Esophagus squamous epithelium (tissue), 5 donors: Measurements from ENCODE around the gene OR10P1. TPM values are rescaled to one million over a fixed set of nuclear protein-coding genes. Genes with fewer than 3 reads are reported as not detected.

Source experiments
- DNase-seq: peaks from one replicate; lab custom pipeline; 2025; lab: John Stamatoyannopoulos, UW
- H3K27ac ChIP-seq, 4 donors: fragments of 200-600 bp; sonication (generic); one replicate each; pipeline ENCODE4 v1.5.1; 2016 to 2019; ENCODE audit warnings: mild to moderate bottlenecking in 1 of 4
- H3K27me3 ChIP-seq, 4 donors: fragments of 200-600 bp; sonication (generic); 1 replicate in 3 of 4; 2 replicates in 1 of 4; pipeline versions ENCODE4 v1.5.1 to v1.6.0; 2017 to 2021; ENCODE audit warnings: antibody characterized with exemption in 1 of 4
- H3K36me3 ChIP-seq, 3 donors: fragments of 200-600 bp; sonication (generic); one replicate each; pipeline ENCODE4 v1.5.1; 2016 to 2019
- H3K4me1 ChIP-seq, 3 donors: fragments of 200-600 bp; sonication (generic); one replicate each; pipeline ENCODE4 v1.5.1; 2017 to 2019
- H3K4me3 ChIP-seq, 4 donors: fragments of 200-600 bp; sonication (generic); 1 replicate in 3 of 4; 2 replicates in 1 of 4; pipeline ENCODE4 v1.5.1; 2016 to 2019; ENCODE audit warnings: mild to moderate bottlenecking in 2 of 4, moderate library complexity in 1 of 4
- H3K9me3 ChIP-seq, 3 donors: fragments of 200-600 bp; sonication (generic); one replicate each; pipeline ENCODE4 v1.5.1; 2016 to 2019
- POLR2A ChIP-seq, 4 donors: fragments of 450-650 bp; IDR thresholded peaks; one replicate each; pipeline ENCODE4 v1.6.1; 2017; ENCODE audit warnings: antibody characterized with exemption in 4 of 4, mild to moderate bottlenecking in 4 of 4, moderate library complexity in 3 of 4
- WGBS, 2 donors: methylation state at CpG; one replicate each; pipeline ENCODE4 v1.1.5; 2018; 5-methylcytosine and 5-hydroxymethylcytosine counted together
- intact Hi-C: fragments of 100-400 bp; cut with DNase I; formaldehyde crosslinking; loops from one replicate; pipeline ENCODE4 v1.15.0; 2022
- total RNA-seq, 4 donors: library from RNA; depleted of rRNA; stranded (reverse); fragments of >200 nt; gene quantifications; one replicate each; pipeline ENCODE4 v1.1.0, GENCODE V29; 2016
- TF ChIP-seq, protein P1 (sequence below), 6 experiments: fragments of 450-650 bp in 4 of 6; fragments of 200-600 bp in 2 of 6; sonication (generic) in 2 of 6; IDR thresholded peaks; one replicate each; pipeline ENCODE4 v1.5.1; 2016 to 2019; ENCODE audit warnings: antibody characterized with exemption in 6 of 6, mild to moderate bottlenecking in 4 of 6, moderate library complexity in 4 of 6
- donor health status: DM: yes; HTN: yes; CAD: no.

OR10P1 gene
- total RNA-seq, 4 donors from 2014 or later: not detected

DNA sequence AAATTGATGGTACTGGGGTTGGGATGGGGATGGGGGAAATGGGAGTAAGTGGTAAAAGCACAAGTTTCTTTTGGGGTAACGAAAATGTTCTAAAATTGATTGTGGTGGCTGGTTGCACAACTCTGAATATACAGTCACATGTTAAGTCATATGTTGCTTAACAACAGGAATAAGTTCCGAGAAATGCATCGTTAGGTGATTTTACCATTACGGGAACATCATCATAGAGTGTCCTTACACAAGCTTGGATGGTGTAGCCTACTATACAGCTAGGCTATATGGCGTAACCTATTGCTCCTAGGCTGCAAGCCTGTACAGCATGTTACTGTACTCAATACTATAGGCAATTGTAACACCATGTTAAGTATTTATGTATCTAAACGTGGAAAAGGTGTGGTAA, 40.0 kb downstream of the OR10P1 start:
- H3K27ac ChIP-seq: no peak overlapping the region
- peaks cover 6 to 8% (median 7%) of the 10 kb centered on the region in 3 donors for H3K4me1 ChIP-seq
- H3K4me3 ChIP-seq: no peak overlapping the region
- intact Hi-C loops: no loop called here
- peaks cover 0 to 6% (median 0%) of the 10 kb centered on the region in 4 donors for H3K27me3 ChIP-seq
- TF ChIP-seq, protein P1, sequence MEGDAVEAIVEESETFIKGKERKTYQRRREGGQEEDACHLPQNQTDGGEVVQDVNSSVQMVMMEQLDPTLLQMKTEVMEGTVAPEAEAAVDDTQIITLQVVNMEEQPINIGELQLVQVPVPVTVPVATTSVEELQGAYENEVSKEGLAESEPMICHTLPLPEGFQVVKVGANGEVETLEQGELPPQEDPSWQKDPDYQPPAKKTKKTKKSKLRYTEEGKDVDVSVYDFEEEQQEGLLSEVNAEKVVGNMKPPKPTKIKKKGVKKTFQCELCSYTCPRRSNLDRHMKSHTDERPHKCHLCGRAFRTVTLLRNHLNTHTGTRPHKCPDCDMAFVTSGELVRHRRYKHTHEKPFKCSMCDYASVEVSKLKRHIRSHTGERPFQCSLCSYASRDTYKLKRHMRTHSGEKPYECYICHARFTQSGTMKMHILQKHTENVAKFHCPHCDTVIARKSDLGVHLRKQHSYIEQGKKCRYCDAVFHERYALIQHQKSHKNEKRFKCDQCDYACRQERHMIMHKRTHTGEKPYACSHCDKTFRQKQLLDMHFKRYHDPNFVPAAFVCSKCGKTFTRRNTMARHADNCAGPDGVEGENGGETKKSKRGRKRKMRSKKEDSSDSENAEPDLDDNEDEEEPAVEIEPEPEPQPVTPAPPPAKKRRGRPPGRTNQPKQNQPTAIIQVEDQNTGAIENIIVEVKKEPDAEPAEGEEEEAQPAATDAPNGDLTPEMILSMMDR (IDR thresholded peaks at IDR 0.05): no peak
- H3K9me3 ChIP-seq: no peaks in the 10 kb centered on the region
- H3K36me3 ChIP-seq: no peaks in the 10 kb centered on the region
- 45 to 78% methylated on average over 6 of the region's 6 CpGs for WGBS, 2 donors
- no peak for DNase-seq

DNA sequence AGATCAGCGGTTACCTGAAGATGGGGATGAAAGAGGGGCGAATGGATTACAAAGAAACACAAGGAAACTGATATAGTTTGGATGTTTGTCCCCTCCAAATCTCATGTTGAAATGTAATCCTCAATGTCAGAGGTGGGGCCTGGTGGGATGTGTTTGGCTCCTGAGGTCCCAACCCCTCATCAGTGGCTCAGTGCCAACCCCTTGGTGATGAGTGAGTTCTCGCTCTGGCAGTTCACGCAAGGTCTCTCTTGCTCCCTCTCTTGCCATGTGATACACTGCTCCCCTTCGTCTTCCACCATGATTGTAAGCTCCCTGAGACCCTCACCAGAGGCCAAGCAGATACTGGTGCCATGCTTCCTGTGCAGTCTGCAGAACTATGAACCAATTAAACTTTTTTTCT, 43.0 kb downstream of the OR10P1 start:
- 86 to 90% methylated on average over 5 of the region's 5 CpGs for WGBS, 2 donors
- TF ChIP-seq, protein P1 (IDR thresholded peaks at IDR 0.05): no peak
- TF ChIP-seq POLR2A (IDR thresholded peaks at IDR 0.05): no peak

DNA sequence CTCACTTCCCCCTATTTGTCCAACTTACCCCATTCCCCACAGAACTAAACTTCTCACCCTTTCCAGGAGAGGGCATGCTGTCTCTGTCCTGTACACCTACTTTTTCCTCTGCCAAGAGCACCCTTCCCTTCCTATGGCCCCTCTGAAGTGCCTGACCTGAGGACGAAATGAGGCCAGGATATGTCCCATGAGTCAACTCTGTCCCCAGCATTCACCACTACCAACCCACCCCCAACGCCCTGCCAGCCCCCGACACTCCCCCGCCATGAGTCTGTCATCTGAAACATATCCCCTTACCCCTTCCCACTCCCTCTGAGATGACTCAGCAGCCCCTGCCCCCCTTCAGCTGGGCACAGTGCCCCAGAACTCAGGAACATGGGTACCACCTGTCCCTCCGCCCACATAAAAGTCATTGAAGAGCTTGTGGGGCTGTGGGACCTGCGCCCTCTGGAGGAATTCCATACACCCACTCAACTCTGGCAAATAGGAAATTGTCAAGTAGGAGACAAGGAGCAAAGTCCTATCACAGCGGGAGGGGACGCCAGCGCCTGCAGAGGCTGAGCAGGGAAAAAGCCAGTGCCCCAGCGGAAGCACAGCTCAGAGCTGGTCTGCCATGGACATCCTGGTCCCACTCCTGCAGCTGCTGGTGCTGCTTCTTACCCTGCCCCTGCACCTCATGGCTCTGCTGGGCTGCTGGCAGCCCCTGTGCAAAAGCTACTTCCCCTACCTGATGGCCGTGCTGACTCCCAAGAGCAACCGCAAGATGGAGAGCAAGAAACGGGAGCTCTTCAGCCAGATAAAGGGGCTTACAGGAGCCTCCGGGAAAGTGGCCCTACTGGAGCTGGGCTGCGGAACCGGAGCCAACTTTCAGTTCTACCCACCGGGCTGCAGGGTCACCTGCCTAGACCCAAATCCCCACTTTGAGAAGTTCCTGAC, 44.7 kb downstream of the OR10P1 start:
- intact Hi-C loops: no loop called here
- Histone ChIP-seq H3K27ac (no peak overlapping the region), H3K9me3 (no peaks in the 10 kb centered on the region), H3K4me3 (peak overlapping the region in 1 of 4 donors; percentile 39), H3K27me3 (peaks cover 0 to 12% (median 0%) of the 10 kb centered on the region in 4 donors), H3K4me1 (peaks cover 6 to 15% (median 10%) of the 10 kb centered on the region in 3 donors), H3K36me3 (no peaks in the 10 kb centered on the region)
- 1 to 11% methylated on average over 8 of the region's 17 CpGs for WGBS, 2 donors
- DNase-seq: no peak
- no peak for TF ChIP-seq POLR2A (IDR thresholded peaks at IDR 0.05)
- TF ChIP-seq, protein P1 (IDR thresholded peaks at IDR 0.05): peak in 1 of 6 experiments; percentile 10

More for the DNA sequence above, 43.0 kb downstream of the OR10P1 start:
- DNase-seq: no peak
- H3K27me3 ChIP-seq: peaks cover 0 to 12% (median 0%) of the 10 kb centered on the region in 4 donors
- peaks cover 6 to 15% (median 10%) of the 10 kb centered on the region in 3 donors for H3K4me1 ChIP-seq
- H3K36me3 ChIP-seq: no peaks in the 10 kb centered on the region
- H3K27ac ChIP-seq: no peak overlapping the region
- H3K4me3 ChIP-seq: no peak overlapping the region
- intact Hi-C loops: no loop called here
- H3K9me3 ChIP-seq: no peaks in the 10 kb centered on the region

DNA sequence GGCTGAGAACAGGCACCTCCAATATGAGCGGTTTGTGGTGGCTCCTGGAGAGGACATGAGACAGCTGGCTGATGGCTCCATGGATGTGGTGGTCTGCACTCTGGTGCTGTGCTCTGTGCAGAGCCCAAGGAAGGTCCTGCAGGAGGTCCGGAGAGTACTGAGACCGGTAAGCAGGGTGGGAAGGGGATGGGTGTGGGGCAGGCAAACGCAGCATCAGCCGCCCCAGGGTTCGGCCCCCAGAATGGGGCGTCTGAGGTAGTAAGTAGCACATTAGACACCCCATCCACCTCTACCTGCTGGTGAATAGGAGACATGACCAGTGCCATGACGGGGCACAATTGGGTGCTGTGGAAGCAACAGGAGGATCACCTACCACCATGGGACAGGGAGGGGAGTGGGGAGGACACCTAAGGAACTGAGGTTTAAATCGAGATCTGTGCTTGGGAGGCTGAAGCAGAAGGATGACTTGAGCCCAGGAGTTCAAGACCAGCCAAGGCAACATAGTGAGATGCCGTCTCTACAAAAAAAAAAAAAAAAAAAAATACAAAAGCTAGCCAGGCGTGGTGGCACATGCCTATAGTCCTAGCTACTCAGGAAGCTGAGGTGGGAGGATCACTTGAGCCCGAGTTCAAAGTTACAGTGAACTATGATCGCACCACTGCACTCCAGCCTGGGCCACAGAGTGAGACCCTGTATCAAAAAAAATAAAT, 45.5 kb downstream of the OR10P1 start:
- Histone ChIP-seq H3K4me1 (peaks cover 6 to 15% (median 10%) of the 10 kb centered on the region in 3 donors), H3K27me3 (peaks cover 0 to 12% (median 0%) of the 10 kb centered on the region in 4 donors), H3K4me3 (peak overlapping the region in 1 of 4 donors; percentile 39), H3K36me3 (no peaks in the 10 kb centered on the region), H3K9me3 (no peaks in the 10 kb centered on the region), H3K27ac (no peak overlapping the region)
- no peak for TF ChIP-seq POLR2A (IDR thresholded peaks at IDR 0.05)
- TF ChIP-seq, protein P1 (IDR thresholded peaks at IDR 0.05): no peak
- 62 to 78% methylated on average over 6 to 12 of the region's 13 CpGs for whole genome bisulfite sequencing, 2 donors
- intact Hi-C loops: no loop called here
- DNase-seq: no peak
